Fibroblast of lung (primary cell): ENCODE measurements around the gene OR1K1.

Source experiments
- CTCF ChIP-seq, 2 donors: IDR thresholded peaks in 1 of 2; conservative IDR thresholded peaks in 1 of 2; 1 replicate in 1 of 2; 2 replicates in 1 of 2; pipeline ENCODE4 v1.5.1; 2011 to 2012; ENCODE audit warnings: low read length in 2 of 2, control low read depth in 1 of 2, inconsistent platforms in 1 of 2, low read depth in 1 of 2, mild to moderate bottlenecking in 1 of 2
- EZH2 ChIP-seq: IDR thresholded peaks from 2 replicates; pipeline ENCODE4 v1.5.1; 2012; ENCODE audit warnings: low read length, control low read depth, mild to moderate bottlenecking; ENCODE audit errors: missing control alignments

GRCh38 chr9:122780026-122780425 lies 19.9 kb upstream of the OR1K1 start:
- TF ChIP-seq CTCF (conservative IDR thresholded peaks at IDR 0.05 in 1 of 2, IDR thresholded peaks at IDR 0.05 in 1 of 2; ENCODE audit: low read depth in 1 of 2, low read length in 2 of 2) (no peak), EZH2 (no peak)
